AG10803 (cell line): ENCODE data around the gene RIPOR3.

ENCODE experiments used
- DNase-seq: peaks from one replicate; pipeline ENCODE4 v3.0.0; 2010; ENCODE audit warnings: low read depth
- H3K4me3 ChIP-seq: 2 replicates; pipeline ENCODE4 v1.5.1; 2011; ENCODE audit warnings: mild to moderate bottlenecking, low read length, control low read depth
- TF ChIP-seq, protein P1 (sequence below): conservative IDR thresholded peaks from 2 replicates; pipeline ENCODE4 v1.5.1; 2011; ENCODE audit warnings: mild to moderate bottlenecking, low read length, control low read depth, inconsistent platforms

RIPOR3 gene

DNA sequence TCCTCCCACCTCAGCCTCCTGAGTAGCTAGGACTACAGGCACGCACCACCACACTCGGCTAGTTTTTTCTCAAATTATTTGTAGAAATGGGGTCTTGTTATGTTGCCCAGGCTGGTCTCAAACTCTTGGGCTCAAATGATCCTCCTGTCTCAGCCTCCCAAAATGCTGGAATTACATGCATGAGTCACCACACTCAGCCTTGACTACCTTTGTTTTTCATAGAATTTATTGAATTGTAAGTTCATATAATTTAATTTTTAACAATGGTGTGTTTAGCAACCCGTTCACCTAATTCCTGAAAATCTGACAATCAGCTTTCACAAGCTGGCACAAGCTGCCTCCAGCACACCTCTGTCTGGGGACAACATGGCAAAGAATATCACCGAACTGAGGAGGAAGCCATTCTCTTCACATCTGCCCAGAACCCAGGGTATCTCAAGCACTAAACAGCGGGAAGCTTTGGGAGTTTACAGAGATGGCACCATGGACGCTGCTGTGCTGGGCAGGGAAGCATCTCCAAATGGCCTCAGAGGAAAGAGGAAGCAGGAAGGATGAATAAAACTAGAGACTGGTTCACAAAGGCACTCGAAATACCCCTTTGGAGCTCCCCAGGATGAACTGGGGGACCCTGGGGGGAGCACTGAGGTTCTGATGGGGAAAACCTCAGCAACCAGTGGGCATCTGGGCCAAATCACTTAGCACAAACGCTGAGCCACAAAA, 2.9 kb downstream of the RIPOR3 start:
- H3K4me3 ChIP-seq = no peak overlapping the region
- no peak for DNase-seq
- TF ChIP-seq, protein P1, sequence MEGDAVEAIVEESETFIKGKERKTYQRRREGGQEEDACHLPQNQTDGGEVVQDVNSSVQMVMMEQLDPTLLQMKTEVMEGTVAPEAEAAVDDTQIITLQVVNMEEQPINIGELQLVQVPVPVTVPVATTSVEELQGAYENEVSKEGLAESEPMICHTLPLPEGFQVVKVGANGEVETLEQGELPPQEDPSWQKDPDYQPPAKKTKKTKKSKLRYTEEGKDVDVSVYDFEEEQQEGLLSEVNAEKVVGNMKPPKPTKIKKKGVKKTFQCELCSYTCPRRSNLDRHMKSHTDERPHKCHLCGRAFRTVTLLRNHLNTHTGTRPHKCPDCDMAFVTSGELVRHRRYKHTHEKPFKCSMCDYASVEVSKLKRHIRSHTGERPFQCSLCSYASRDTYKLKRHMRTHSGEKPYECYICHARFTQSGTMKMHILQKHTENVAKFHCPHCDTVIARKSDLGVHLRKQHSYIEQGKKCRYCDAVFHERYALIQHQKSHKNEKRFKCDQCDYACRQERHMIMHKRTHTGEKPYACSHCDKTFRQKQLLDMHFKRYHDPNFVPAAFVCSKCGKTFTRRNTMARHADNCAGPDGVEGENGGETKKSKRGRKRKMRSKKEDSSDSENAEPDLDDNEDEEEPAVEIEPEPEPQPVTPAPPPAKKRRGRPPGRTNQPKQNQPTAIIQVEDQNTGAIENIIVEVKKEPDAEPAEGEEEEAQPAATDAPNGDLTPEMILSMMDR = no peak

DNA sequence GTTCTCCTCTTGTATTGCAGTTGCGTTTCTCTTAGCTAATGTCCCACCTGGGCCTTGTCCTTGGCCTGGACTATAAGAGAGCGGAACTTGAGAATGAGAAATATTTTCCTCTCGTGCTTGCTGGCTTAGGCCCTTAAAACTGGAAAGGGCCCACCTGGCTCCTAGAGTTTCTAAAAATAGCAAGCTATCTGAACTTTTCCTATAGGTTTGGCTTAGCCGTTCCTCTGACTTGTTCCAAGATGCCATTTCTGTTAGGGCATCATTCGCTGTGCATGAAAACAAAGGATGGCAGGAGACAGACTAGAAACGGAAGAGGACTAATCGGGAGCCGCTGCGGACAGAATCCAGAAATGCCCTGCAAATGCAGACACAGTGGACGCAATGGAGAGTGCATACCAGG, 4.5 kb downstream of the RIPOR3 start:
- no peak overlapping the region for H3K4me3 ChIP-seq
- TF ChIP-seq, protein P1 = no peak
- DNase-seq = no peak

DNA sequence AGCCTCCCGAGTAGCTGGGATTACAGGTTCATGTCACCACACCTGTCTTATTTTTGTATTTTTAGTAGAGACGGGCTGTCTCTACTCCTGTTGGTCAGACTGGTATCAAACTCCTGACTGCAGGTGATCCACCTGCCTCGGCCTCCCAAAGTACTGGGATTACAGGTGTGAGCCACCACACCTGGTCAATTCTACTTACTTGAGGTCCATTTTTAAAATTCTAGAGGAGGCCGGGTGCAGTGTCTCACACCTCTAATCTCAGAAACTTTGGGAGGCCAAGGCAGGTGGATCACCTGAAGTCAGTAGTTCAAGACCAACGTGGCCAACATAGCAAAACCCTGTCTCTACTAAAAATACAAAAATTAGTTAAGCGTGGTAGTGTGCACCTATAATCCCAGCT, 7.8 kb downstream of the RIPOR3 start:
- H3K4me3 ChIP-seq = no peak overlapping the region
- TF ChIP-seq, protein P1 = no peak
- no peak for DNase-seq

DNA sequence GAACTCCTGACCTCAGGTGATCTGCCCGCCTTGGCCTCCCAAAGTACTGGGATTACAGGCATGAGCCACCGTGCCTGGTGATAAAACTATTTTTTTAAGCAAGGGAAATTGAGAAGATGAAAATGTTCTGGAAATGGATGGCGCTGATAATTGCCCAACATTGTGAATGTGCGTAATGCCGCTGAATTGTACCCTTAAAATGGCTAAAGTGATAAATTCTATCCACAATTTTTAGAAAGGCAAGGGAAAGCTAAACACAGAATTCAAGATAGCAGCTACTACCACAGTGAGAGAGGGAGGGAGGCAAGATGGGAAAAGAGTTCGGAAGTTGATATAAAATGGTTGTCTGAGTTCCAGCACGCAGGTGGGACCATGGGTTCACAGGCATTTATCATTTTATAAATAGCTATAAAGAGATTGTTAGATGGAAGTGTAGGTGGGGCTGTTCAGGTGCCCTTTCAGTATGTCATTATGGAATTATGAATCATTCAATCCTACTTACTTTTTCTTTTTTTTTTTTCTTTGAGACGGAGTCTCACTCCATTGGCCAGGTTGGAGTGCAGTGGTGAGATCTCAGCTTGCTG, 8.3 kb downstream of the RIPOR3 start:
- no peak overlapping the region for H3K4me3 ChIP-seq
- TF ChIP-seq, protein P1 = no peak

DNA sequence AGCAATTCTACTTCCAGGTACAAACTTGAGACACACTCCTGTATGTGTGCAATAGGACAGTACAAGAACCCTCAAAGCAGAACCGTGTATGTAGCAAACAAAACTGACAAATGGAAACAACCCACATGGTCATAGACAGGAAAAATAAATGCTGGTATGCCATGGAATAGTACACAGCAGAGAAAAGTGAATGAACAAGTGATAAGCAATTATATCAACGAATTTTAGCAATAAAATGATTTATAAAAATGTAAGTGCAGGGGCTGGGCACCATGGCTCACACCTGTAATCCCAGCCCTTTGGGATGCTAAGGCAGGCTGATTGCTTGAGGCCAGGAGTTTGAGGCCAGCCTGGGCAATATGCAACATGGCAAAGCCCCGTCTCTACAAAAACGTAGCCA, 9.3 kb downstream of the RIPOR3 start:
- DNase-seq = no peak
- TF ChIP-seq, protein P1 = no peak
- no peak overlapping the region for H3K4me3 ChIP-seq

More for the DNA sequence above, 8.3 kb downstream of the RIPOR3 start:
- no peak for DNase-seq

DNA sequence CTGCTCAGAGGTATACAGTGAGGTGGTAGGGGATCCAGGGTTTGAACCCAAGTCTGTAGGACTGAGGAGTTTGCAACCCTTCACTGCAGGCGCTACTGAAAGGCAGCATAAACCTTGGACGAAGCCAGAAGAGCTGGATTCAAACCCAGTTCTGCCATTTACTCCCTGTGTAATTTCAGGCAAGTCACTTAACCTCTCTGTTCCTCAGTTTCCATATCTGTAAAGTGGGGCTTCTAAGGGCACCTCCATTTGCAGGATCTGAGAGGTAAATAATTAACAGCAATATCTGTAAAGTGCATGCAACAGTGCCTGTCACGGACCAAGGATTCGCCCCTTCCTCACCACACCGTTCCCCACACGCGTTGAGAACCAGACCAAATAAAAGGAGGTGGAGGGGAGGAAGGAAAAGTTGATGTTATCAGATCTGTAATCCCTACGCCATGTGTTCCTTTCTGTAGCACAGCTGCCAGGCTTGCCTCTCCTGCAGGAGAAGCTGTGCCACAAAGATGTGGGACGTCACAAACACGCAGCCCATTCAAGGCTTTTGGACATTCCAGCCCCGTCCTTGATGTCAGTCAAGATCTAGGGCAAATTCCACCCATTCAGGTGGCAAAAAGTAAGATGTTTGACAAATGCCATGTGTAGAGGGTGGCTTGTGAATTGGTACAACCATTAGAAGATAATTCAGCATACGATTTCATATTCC, 9.8 kb downstream of the RIPOR3 start:
- TF ChIP-seq, protein P1 = no peak
- no peak overlapping the region for H3K4me3 ChIP-seq
- no peak for DNase-seq
